HT1080 (cell line): Measurements from ENCODE around the gene SYCE3. TPM values are rescaled to one million over a fixed set of nuclear protein-coding genes. Genes with fewer than 3 reads are reported as not detected.
"Not testable (repeated sequence)": the region's sequence is repeated elsewhere in the genome, so short reads cannot be mapped to it uniquely, and the experiment has no call there.

Experiments
- DNase-seq: peaks from one replicate; pipeline ENCODE4 v3.0.0-alpha.2; 2015; ENCODE audit warnings: low read depth
- total RNA-seq: library from RNA; depleted of rRNA; stranded (reverse); fragments of >200 nt; shearing (Covaris generic); gene quantifications from 2 replicates; pipeline ENCODE4 v1.2.3, GENCODE V29; 2014

Gene SYCE3
- total RNA-seq, 1 experiment from 2014 or later, result not detected

DNA sequence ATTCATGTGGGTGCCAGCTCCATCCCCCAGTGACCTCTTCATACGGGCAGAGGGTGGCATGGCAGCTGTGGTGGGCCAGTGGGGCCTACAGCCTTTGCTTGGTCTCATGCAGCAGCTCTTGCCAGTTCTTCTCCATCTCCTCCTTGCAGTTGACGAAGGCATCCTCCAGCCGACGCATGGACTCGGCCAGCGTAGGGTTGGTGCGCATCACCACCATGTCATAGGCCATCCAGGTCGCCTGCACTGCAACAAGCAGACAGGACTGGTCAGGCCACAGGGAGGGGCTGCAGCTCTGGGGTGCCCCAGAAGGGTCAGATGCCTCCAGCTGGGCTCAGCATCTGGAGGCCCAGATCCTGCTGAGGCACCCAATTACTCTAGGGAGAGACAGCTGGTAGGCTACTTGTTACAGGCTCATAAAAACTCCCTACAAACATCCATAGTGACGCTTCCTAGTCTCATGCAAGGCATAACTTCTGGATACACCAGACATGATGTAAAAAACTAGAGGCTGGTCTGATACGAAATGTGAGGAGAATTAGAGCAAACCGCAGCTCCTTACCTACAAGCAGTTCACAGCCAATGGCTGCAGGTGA lies 11.5 kb downstream of the SYCE3 start:
- DNase-seq, result no peak

- no peak for DNase-seq
Observed at GRCh38 chr22:50550395-50550794, 12.3 kb downstream of the SYCE3 start.

GRCh38 chr22:50548921-50549790 lies 13.6 kb downstream of the SYCE3 start:
- DNase-seq, result no peak

- no peak for DNase-seq
Observed at GRCh38 chr22:50548040-50548920, 14.4 kb downstream of the SYCE3 start.

DNA sequence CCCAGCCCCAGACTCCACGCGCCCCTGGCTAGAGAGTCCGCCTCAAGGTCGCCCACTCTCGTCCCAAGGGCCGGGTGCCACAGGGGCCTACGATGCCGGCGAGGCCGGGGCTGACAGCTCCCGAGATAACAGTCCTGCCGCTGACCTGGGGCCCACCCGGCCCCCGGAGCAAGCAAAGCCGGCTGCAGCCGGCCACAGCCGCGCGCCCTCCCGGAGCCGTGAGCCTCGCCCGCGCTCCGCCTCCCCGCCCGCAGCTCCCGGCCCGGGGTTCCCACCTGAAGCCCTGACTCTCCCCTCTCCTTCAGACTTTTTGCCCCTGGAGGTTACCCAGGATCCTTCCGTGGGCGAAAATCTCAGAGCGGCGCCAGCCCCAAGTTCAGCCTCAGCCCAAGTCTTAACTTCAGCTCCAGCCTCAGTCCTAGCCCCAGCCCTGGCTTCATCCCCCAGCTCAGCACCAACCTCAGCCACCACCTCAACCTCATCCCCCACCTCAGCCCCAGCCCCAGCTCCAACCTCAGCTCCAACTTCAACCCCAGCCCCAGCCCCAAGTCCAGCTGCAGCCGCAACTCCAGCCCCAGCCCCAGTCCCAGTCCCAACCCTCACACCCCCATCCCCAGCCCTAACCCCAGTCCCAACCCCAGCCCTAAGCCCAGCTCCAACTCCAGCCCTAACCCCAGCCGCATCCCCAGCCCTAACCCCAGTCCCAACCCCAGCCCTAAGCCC lies 15.3 kb downstream of the SYCE3 start:
- no peak for DNase-seq

DNA sequence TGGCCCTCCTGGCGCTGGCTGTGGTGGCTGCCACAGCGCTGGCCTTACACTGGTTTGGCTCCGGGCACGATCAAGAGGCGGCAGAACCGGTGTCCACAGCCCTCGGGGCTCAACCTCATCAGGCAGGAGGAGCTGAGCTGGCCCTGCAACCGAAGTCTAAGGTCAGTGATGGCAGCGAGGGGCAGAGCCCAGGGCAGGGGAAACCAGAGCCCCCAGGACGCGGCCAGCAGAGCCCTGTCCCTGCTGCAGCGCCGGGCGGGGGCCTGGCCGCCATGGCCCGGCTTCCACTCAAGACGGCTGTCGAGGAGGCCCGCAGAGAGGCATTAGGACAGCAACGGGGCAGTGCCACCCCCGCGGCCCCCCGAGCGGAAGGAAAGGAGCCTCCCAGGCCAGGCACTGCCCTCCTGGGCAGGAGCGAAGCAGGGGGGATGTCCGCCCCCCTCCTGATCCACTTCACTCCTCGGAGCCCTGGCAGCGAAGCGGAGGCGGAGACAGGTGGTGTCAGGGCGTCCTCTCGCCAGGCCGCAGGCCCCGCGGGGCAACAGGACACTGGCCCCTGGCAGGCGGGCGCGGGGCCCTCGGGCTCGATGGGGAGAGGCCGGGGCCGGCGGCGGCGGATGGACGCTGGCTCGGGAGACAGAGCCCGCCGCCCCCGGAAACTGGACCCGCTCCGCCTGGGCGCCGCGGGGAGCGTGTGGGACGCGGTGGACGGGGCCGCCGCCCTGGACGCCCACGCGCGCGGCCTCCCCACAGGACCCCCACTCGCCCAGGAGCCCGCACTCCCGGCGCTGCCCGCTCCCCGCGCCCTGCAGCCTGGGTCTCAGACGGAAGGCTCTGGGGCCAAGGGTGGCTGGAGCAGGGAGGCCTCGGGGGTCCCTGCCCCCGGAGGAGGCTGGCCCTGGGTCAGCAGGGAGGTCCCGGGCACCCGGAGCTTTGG lies 16.1 kb downstream of the SYCE3 start:
- DNase-seq, result no peak

DNA sequence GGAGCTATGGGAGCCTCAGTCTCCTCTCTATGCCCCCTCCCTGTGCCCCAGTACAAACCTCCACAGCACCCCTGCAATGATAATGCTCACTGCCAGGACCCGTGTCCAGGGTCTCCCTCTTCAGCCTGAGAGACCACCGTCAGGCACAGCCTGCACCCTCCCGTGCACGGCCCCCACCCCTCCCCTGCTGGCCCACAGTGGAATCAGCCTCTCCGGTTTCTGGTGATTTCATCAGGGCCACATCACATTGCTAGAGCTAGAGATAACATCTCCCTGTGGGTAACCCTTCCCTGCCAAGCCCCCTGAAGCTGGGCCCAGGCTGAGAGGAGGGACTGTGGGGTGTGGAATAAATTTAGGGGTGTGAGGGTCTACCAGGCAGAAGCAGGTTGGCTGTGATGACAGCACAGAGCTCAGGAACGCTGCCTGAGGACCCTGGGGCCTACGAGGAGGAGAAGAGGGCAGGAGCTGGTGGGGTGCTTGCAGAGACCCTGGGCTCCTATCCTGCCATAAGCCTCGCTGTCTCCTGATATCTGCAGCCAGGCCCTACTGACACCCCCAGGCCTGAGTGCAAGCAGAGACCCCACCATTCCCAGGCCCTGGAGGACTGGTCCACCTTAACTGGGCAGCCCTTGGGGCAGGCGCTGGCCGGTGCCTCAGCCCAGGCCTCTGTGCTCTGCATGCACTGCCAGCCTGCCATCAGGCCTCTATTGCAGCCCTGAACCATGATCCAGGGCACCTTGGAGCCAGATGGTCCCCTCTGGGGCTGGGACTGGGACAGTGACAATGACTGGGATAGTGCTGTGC lies 17.0 kb downstream of the SYCE3 start, which contains the start of gene KLHDC7B:
Gene KLHDC7B (plus strand): TSS at position 378 of the 804 bp plus-strand sequence. CDS start 345 bp downstream, at position 723.
- DNase-seq, result no peak

DNA sequence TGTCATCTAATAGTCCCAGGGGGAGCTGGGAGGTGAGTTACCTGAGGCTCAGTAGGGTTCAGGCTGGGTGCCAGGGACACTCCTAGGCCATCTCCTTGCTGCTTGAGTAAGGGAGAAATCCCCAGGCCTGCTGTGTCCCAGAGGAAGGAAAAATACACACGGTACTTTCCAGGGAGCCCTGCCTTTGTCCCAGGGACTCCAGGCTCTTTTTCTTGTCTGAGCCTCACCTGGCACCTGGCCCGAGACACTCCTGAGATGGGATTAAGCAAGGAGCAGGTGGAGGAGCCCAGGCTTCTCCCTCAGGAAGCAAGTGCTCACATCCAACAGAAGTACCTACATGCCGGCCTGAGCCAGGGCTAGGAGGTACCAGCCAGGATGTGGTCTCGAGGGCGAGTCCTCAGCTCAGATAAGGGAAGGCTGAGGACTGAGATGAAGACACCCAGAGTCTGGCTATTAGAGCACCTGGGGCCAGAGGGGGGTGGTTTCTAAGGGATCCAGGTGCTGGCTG lies 17.9 kb downstream of the SYCE3 start:
- DNase-seq, result no peak

- DNase-seq, result no peak
Observed at GRCh38 chr22:50544078-50544745, 18.5 kb downstream of the SYCE3 start.

DNA sequence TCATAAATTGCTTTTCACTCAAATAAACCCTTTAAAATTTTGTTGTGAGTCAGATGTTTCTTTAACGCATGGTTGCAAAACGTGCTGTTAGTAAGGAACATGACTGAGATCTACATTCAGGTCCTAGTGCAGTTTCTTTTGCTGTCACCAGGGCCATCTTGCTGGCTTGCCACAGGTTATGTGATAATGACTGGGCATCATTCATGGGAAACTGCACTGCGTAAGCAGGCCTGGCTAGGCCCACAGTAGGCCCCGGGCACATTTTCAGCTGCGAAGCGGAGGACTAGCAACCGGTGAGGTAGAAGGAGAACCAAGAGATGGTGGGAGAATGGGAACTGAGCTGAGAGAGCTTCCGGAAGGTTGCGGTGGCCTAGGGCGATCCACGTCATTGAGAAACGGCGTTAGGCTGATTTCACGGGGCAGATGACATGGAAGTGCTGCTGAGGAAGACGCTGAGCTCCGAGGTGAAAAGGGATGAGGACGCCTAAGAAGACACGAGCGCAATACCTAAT lies 20.2 kb downstream of the SYCE3 start:
- DNase-seq, result no peak

DNA sequence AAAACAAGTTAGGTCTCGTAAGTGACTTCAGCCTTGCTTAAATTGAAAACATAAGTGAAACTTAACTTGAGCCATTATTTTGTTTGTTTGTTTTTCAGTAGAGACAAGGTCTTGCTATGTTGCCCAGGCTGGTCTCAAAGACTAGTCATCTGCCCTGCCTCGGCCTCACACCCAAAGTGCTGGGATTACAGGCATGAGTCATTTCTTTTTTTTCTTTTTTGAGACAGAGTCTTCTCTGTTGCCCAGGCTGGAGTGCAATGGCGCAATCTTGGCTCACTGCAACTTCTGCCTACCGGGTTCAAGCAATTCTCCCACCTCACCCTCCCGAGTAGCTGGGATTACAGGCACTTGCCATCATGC lies 21.1 kb downstream of the SYCE3 start:
- peak; percentile 87 for DNase-seq

- DNase-seq, result no peak
Observed at GRCh38 chr22:50540381-50540780, 22.3 kb downstream of the SYCE3 start.

DNA sequence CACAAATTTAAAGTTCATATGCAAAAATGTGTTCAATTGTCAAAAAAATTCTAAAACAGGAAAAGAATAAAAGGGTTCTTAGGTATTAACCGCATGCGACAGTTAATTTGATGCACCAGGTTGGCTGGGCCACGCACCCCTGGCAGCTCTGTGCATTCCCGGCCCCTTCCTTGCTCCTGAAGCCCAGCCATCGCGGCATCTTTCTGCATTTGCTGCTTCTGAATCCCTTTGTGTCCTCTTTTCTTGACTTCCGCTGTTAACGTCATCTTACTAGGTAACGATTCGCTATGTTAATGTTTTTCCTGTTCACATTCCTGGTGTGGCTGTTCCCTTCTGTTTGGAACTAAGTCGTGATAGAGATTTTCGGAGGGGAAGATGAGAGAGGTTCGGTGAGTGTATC lies 25.0 kb downstream of the SYCE3 start:
- DNase-seq, result no peak

- DNase-seq, result no peak
Observed at GRCh38 chr22:50536226-50536625, 26.5 kb downstream of the SYCE3 start.

DNA sequence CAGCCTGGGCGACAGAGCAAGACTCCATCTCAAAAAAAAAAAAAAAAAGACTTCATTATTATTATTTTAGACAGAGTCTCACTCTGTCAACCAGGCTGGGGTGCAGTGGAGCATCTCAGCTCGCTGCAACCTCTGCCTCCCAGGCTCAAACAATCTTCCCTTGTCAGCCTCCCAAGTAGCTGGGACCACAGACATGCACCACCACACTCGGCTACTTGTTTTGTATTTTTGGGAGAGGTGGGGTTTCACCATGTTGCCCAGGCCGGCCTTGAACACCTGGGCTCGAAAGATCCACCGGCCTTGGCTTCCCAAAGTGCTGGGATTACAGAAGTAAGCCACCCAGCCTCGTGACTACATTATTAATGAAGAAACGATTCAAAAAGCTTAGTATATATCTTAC lies 27.6 kb downstream of the SYCE3 start:
- DNase-seq, result no peak

DNA sequence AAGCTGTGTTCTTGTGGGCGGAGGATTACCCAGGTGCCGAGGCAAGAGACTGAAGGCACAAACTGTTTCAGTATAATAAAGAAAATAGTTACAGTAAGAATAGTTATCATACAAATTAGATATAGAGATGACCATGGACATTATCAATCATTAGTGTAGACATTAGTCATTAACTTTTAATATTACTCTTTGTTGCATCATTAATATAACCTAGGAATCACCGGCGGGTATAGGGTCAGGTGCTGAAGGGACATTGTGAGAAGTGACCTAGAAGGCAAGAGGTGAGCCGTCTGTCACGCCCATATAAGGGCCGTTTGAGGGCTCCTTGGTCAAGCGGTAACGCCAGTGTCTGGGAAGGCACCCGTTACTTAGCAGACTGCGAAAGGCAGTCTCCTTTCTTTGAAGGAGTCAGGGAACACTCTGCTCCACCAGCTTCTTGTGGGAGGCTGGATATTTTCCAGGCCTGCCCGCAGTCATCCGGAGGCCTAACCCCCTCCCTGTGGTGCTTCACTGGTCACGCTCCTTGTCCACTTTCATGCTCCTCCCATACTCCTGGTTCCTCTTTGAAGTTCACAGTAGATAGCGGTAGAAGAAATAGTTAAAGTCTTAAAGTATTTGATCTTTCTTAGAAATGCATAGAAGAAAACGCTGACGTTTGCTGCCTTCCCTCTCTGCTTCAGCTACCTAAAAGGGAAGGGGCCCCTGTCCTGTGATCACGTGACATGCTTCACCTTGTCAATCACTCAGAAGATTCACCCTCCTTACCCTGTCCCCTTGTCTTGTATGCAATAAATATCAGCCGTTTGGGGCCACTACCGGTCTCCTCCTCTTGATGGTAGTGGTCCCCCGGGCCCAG lies 28.6 kb downstream of the SYCE3 start:
- not testable (repeated sequence) for DNase-seq
